K562 (cell line): ENCODE measurements around the gene B4GALT5. TPM values are rescaled to one million over a fixed set of nuclear protein-coding genes. Genes with fewer than 3 reads are reported as not detected.
A peak's percentile ranks its signal among the peaks of the same experiment; 100 is the strongest.

Experiments
- ATAC-seq: fragments of 200-7000 bp; cut with Tn5 transposase; 3 replicates; pipeline ENCODE4 v1.9.1; 2020; ENCODE audit warnings: moderate library complexity
- BruUV-seq: library from RNA; stranded (reverse); fragments of 400-500 nt; replicated peaks from 2 replicates; lab custom pipeline; 2021; lab: Mats Ljungman, UMichigan
- CTCF ChIA-PET: fragments of 300-600 bp; formaldehyde crosslinking; extraction: SDS; loops from one replicate; lab custom pipeline; 2021; ENCODE audit warnings: low intra/inter-chr PET ratio; lab: Yijun Ruan, JAX
- POLR2A ChIA-PET: fragments of 300-600, 350-650 bp; sonication (Branson Sonifier 250); formaldehyde crosslinking; extraction: SDS; loops from one replicate; lab custom pipeline; 2021; ENCODE audit warnings: antibody characterized with exemption, inconsistent platforms; lab: Yijun Ruan, JAX
- DNase-seq, 4 experiments: peaks; one replicate each; pipeline versions ENCODE4 v3.0.0 to v3.0.0-alpha.2; 2011 to 2018; ENCODE audit warnings: low spot score in 3 of 4, mixed read lengths in 3 of 4; ENCODE audit errors: extremely low read depth in 1 of 4
- FAIRE-seq: peaks from 2 replicates; lab custom pipeline; 2011; peaks lifted over from hg19 to GRCh38; lab: Jason Lieb, UNC
- H2AFZ ChIP-seq: 2 replicates; pipeline ENCODE4 v1.6.0; 2011; ENCODE audit warnings: low read depth, low read length, control low read depth, inconsistent platforms
- H3K27ac ChIP-seq: fragments of 200-600 bp; 3 replicates; pipeline ENCODE4 v1.8.0; 2011; ENCODE audit warnings: low read depth, mild to moderate bottlenecking, control low read depth, inconsistent platforms, low read length, moderate library complexity, mixed read lengths; ENCODE audit errors: extremely low read depth
- H3K27me3 ChIP-seq, 2 experiments: fragments of 300-600 bp in 1 of 2; 2 replicates in 1 of 2; 3 replicates in 1 of 2; pipeline versions ENCODE4 v1.6.0 to v1.8.0; 2011; ENCODE audit warnings: inconsistent platforms in 2 of 2, low read length in 2 of 2, mild to moderate bottlenecking in 1 of 2, mixed read lengths in 1 of 2, moderate library complexity in 1 of 2; ENCODE audit not compliant: control insufficient read depth in 2 of 2, insufficient read depth in 2 of 2
- H3K36me3 ChIP-seq: fragments of 300-600 bp; 3 replicates; pipeline ENCODE4 v1.8.0; 2011; ENCODE audit warnings: mild to moderate bottlenecking, low read length, inconsistent platforms; ENCODE audit not compliant: control insufficient read depth, insufficient read depth
- H3K4me1 ChIP-seq, 2 experiments: fragments of 200-600 bp in 1 of 2; replicated peaks in 1 of 2; 2 replicates in 1 of 2; 3 replicates in 1 of 2; pipeline versions ENCODE4 v1.5.1 to v1.8.0; 2011; ENCODE audit warnings: inconsistent platforms in 2 of 2, low read length in 2 of 2, mild to moderate bottlenecking in 1 of 2, mixed read lengths in 1 of 2, moderate library complexity in 1 of 2; ENCODE audit not compliant: control insufficient read depth in 2 of 2, insufficient read depth in 2 of 2
- H3K4me2 ChIP-seq: 2 replicates; pipeline ENCODE4 v1.6.1; 2011; ENCODE audit warnings: low read length, control low read depth, inconsistent platforms, mixed read lengths; ENCODE audit not compliant: insufficient read depth
- H3K4me3 ChIP-seq: fragments of 200-600 bp; sonication (generic), shearing (Covaris generic); 2 replicates; pipeline ENCODE4 v1.5.1; 2016; ENCODE audit warnings: control low read depth, inconsistent platforms
- H3K79me2 ChIP-seq: fragments of 200-600 bp; 3 replicates; pipeline ENCODE4 v1.8.0; 2011; ENCODE audit warnings: low read length, inconsistent platforms; ENCODE audit not compliant: control insufficient read depth, insufficient read depth
- H3K9ac ChIP-seq, 2 experiments: 2 replicates each; pipeline versions ENCODE4 v1.6.0 to v1.6.1; 2011; ENCODE audit warnings: low read depth in 2 of 2, low read length in 2 of 2, control low read depth in 1 of 2, inconsistent platforms in 1 of 2, mild to moderate bottlenecking in 1 of 2, mixed read lengths in 1 of 2; ENCODE audit not compliant: insufficient read depth in 1 of 2
- H3K9me1 ChIP-seq: one replicate; pipeline ENCODE4 v1.6.0; 2011; ENCODE audit warnings: inconsistent platforms, mild to moderate bottlenecking, low read length, moderate library complexity; ENCODE audit not compliant: control insufficient read depth, insufficient read depth
- H3K9me3 ChIP-seq: replicated peaks from 2 replicates; pipeline ENCODE4 v1.5.1; 2011; ENCODE audit warnings: low read depth, low read length, inconsistent platforms; ENCODE audit not compliant: control insufficient read depth, insufficient read depth
- H4K20me1 ChIP-seq: replicated peaks from 2 replicates; pipeline ENCODE4 v1.6.1; 2011; ENCODE audit warnings: low read length, inconsistent platforms, mixed read lengths; ENCODE audit not compliant: control insufficient read depth, insufficient read depth
- CCNT2 ChIP-seq: IDR thresholded peaks from 2 replicates; pipeline ENCODE4 v1.6.1; 2011; ENCODE audit warnings: borderline replicate concordance, low read depth, mild to moderate bottlenecking, moderate library complexity, mixed read lengths, low read length; ENCODE audit not compliant: insufficient read length; ENCODE audit errors: extremely low read depth
- EP400 ChIP-seq: fragments of 450-650 bp; IDR thresholded peaks from 2 replicates; pipeline ENCODE4 v1.6.1; 2017; ENCODE audit warnings: antibody characterized with exemption, mild to moderate bottlenecking, moderate library complexity
- EWSR1 ChIP-seq: fragments of 450-650 bp; IDR thresholded peaks from 2 replicates; pipeline ENCODE4 v1.6.1; 2018; ENCODE audit warnings: borderline replicate concordance, mild to moderate bottlenecking, low read depth, moderate library complexity; ENCODE audit not compliant: partially characterized antibody
- HNRNPUL1 ChIP-seq: fragments of 200-400 bp; formaldehyde crosslinking; IDR thresholded peaks from 2 replicates; pipeline ENCODE4 v1.6.1; 2017; ENCODE audit warnings: low read length
- NCOA4 ChIP-seq: fragments of 450-650 bp; IDR thresholded peaks from 2 replicates; pipeline ENCODE4 v1.6.1; 2018; ENCODE audit warnings: mild to moderate bottlenecking; ENCODE audit not compliant: partially characterized antibody
- NUFIP1 ChIP-seq: fragments of 450-650 bp; IDR thresholded peaks from 2 replicates; pipeline ENCODE4 v1.6.1; 2018; ENCODE audit not compliant: partially characterized antibody
- OTX1 ChIP-seq: fragments of 450-650 bp; formaldehyde crosslinking; IDR thresholded peaks from 2 replicates; pipeline ENCODE4 v1.4.0; 2022; ENCODE audit warnings: mild to moderate bottlenecking
- POU5F1 ChIP-seq: fragments of 150-350 bp; IDR thresholded peaks from 2 replicates; pipeline ENCODE4 v1.6.1; 2014; ENCODE audit warnings: borderline replicate concordance, low read length, low read depth, mild to moderate bottlenecking; ENCODE audit not compliant: partially characterized antibody
- XRCC4 ChIP-seq: IDR thresholded peaks from one replicate; pipeline ENCODE4 v1.6.1; 2011; ENCODE audit not compliant: insufficient read depth, insufficient read length; ENCODE audit errors: extremely low read depth
- ZNF445 ChIP-seq: fragments of 250-450 bp; sonication (Bioruptor Pico); IDR thresholded peaks from 2 replicates; pipeline ENCODE4 v1.4.0; 2020; ENCODE audit warnings: low read depth, mild to moderate bottlenecking, moderate library complexity
- WGBS: fragments of 100-300 bp; shearing (Covaris generic); methylation state at CpG from one replicate; pipeline ENCODE4 v1.1.6; 2016; ENCODE audit warnings: low coverage, mixed read lengths; ENCODE audit not compliant: insufficient coverage; ENCODE audit errors: missing lambda C conversion rate; 5-methylcytosine and 5-hydroxymethylcytosine counted together
- in situ Hi-C: fragments of 300-500 bp; cut with MboI; formaldehyde crosslinking; loops from 4 replicates; pipeline ENCODE4 v1.15.0; 2018; ENCODE audit warnings: inconsistent platforms, mixed read lengths
- intact Hi-C: fragments of 100-400 bp; cut with micrococcal nuclease; formaldehyde crosslinking; loops from 2 replicates; pipeline ENCODE4 v1.14.2; 2022
- polyA plus RNA-seq, 8 experiments: library from polyadenylated mRNA; depleted of rRNA in 4 of 8; stranded (reverse) in 5 of 8; unstranded in 3 of 8; fragments of >200 nt; fragmentation: Nextera tagmentation in 2 of 8; fragmentation: Illumina TruSeq in 1 of 8; extraction: Ambion mirVana in 2 of 8; extraction: Trizol in 1 of 8; gene quantifications; 2 replicates each; pipeline versions ENCODE4 v1.2.1 to v1.2.3, GENCODE V29; 2011 to 2014; ENCODE audit warnings: inconsistent platforms in 1 of 8, missing spikeins in 1 of 8
- total RNA-seq, 7 experiments: library from RNA; depleted of rRNA in 6 of 7; stranded (reverse); fragments of >200 nt in 6 of 7; fragmentation: Illumina TruSeq in 2 of 7; extraction: Trizol in 2 of 7; gene quantifications; 2 replicates each; pipeline versions ENCODE4 v1.2.1 to v1.2.3, GENCODE V29; 2011 to 2021; ENCODE audit warnings: low replicate concordance in 1 of 7
- TF ChIP-seq, protein P1 (sequence below): fragments of 450-650 bp; IDR thresholded peaks from 2 replicates; pipeline ENCODE4 v1.7.1; 2018; ENCODE audit warnings: mild to moderate bottlenecking, low read depth; ENCODE audit not compliant: partially characterized antibody
- TF ChIP-seq, protein P2 (sequence below): fragments of 450-650 bp; formaldehyde crosslinking; IDR thresholded peaks from 2 replicates; pipeline ENCODE4 v1.4.0; 2020; ENCODE audit warnings: mild to moderate bottlenecking, moderate library complexity
- TF ChIP-seq, protein P3 (sequence below): fragments of 450-650 bp; formaldehyde crosslinking; IDR thresholded peaks from 2 replicates; pipeline ENCODE4 v1.4.0; 2020; ENCODE audit warnings: mild to moderate bottlenecking, moderate library complexity

The B4GALT5 gene
- total and polyA plus RNA-seq, 9 of the 15 experiments (the other 6 are each of a cell fraction or from before 2014, with no cell fraction given) = 8.5 to 32.6 (median 23.4) TPM

DNA sequence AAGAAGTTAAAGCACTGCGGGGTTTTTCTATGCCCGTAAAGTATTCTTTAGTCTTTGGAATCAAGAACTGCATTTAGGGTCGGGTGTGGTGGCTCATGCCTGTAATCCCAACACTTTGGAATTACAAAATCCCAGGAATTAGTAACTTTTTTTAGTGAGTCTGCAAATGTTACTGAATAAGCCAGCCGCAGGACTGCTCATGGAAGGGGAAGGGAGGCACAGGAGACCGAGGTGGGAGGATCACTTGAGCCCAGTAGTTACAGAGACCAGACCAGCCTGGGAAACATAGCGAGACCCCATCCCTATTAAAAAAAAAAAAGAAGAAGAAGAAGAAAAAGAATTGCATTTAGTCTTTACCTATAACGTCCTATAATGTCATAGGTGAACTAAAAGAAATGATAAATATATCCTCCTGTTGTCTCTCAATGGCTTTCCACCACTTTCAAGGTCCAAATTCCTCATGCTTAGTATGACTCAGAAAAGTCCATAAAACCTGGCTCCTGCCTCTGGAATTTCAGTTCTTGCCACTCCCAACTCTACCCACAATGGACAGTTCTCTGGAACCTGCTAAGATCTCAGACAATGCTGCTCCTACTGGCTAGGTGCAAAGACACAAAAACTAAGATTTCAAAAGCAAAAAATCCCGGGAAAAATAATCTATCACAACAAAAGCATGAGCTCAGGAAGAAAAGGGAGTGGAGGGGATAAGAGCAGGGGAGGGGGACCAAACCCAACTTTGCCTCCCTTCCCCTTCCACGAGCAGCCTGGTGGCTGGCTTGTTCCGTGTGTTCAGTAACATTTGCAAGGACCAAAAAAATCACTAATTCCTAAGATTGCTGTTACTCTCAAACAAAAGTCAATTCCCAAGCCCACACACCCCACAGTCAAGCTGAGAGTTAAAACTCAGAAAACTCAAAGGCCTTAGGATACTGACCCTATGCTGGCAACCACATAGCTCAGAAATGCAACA lies 39.0 kb downstream of the B4GALT5 start:
- DNase-seq (no peak), ATAC-seq (no peak), FAIRE-seq (no peak)
- BruUV-seq = no TSS peak
- no peaks in the 10 kb centered on the region for H3K27me3 ChIP-seq
- in situ Hi-C loops = no loop called here
- H3K4me2 ChIP-seq = peak overlapping the region; percentile 57; the same call in 1 of the 2 replicates
- 0 out of 2 replicates have a peak, but pooled peaks cover 6% of the 10 kb centered on the region for H4K20me1 ChIP-seq
- no peaks in the 10 kb centered on the region; the same call in 2 of the 3 replicates for H3K36me3 ChIP-seq
- 59% methylated on average over 10 of the region's 10 CpGs for WGBS
- no peaks in the 10 kb centered on the region for H3K9me1 ChIP-seq
- intact Hi-C loops = no loop called here
- H3K79me2 ChIP-seq = peaks cover 96% of the 10 kb centered on the region
- peak overlapping the region; percentile 55 for H3K27ac ChIP-seq
- H2AFZ ChIP-seq = no peak overlapping the region
- no peak overlapping the region for H3K4me3 ChIP-seq
- ChIA-PET POLR2A (interaction anchor here (0.8 to 2.1 kb wide), 7 partner anchors 8 to 33 kb away, joined by 3 to 17 read pairs (median 5); no protein-coding TSS in a partner anchor), CTCF (no interaction called here)
- peak overlapping the region; percentile 42 to 64; a peak in 3 of 4 replicates for H3K9ac ChIP-seq
- H3K9me3 ChIP-seq = no peaks in the 10 kb centered on the region
- H3K4me1 ChIP-seq = peaks cover 14 to 78% of the 10 kb centered on the region in 2 experiments
- TF ChIP-seq EP400 (no peak), XRCC4 (no peak), CCNT2 (no peak), OTX1 (CRISPR knock-in tag) (no peak), EWSR1 (no peak), NCOA4 (no peak), POU5F1 (no peak), NUFIP1 (no peak), HNRNPUL1 (no peak), ZNF445 (CRISPR knock-in tag) (no peak)
- TF ChIP-seq, protein P1, sequence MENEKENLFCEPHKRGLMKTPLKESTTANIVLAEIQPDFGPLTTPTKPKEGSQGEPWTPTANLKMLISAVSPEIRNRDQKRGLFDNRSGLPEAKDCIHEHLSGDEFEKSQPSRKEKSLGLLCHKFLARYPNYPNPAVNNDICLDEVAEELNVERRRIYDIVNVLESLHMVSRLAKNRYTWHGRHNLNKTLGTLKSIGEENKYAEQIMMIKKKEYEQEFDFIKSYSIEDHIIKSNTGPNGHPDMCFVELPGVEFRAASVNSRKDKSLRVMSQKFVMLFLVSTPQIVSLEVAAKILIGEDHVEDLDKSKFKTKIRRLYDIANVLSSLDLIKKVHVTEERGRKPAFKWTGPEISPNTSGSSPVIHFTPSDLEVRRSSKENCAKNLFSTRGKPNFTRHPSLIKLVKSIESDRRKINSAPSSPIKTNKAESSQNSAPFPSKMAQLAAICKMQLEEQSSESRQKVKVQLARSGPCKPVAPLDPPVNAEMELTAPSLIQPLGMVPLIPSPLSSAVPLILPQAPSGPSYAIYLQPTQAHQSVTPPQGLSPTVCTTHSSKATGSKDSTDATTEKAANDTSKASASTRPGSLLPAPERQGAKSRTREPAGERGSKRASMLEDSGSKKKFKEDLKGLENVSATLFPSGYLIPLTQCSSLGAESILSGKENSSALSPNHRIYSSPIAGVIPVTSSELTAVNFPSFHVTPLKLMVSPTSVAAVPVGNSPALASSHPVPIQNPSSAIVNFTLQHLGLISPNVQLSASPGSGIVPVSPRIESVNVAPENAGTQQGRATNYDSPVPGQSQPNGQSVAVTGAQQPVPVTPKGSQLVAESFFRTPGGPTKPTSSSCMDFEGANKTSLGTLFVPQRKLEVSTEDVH = no peak
- TF ChIP-seq, protein P2, sequence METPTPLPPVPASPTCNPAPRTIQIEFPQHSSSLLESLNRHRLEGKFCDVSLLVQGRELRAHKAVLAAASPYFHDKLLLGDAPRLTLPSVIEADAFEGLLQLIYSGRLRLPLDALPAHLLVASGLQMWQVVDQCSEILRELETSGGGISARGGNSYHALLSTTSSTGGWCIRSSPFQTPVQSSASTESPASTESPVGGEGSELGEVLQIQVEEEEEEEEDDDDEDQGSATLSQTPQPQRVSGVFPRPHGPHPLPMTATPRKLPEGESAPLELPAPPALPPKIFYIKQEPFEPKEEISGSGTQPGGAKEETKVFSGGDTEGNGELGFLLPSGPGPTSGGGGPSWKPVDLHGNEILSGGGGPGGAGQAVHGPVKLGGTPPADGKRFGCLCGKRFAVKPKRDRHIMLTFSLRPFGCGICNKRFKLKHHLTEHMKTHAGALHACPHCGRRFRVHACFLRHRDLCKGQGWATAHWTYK (CRISPR knock-in tag) = no peak
- TF ChIP-seq, protein P3, sequence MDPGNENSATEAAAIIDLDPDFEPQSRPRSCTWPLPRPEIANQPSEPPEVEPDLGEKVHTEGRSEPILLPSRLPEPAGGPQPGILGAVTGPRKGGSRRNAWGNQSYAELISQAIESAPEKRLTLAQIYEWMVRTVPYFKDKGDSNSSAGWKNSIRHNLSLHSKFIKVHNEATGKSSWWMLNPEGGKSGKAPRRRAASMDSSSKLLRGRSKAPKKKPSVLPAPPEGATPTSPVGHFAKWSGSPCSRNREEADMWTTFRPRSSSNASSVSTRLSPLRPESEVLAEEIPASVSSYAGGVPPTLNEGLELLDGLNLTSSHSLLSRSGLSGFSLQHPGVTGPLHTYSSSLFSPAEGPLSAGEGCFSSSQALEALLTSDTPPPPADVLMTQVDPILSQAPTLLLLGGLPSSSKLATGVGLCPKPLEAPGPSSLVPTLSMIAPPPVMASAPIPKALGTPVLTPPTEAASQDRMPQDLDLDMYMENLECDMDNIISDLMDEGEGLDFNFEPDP (CRISPR knock-in tag) = no peak
